Measurements from ENCODE around the gene YJEFN3. TPM values are rescaled to one million over a fixed set of nuclear protein-coding genes. Genes with fewer than 3 reads are reported as not detected.

YJEFN3 gene
- polyA plus RNA-seq, 3 donors, result 2.3 TPM; not detected in 2

DNA sequence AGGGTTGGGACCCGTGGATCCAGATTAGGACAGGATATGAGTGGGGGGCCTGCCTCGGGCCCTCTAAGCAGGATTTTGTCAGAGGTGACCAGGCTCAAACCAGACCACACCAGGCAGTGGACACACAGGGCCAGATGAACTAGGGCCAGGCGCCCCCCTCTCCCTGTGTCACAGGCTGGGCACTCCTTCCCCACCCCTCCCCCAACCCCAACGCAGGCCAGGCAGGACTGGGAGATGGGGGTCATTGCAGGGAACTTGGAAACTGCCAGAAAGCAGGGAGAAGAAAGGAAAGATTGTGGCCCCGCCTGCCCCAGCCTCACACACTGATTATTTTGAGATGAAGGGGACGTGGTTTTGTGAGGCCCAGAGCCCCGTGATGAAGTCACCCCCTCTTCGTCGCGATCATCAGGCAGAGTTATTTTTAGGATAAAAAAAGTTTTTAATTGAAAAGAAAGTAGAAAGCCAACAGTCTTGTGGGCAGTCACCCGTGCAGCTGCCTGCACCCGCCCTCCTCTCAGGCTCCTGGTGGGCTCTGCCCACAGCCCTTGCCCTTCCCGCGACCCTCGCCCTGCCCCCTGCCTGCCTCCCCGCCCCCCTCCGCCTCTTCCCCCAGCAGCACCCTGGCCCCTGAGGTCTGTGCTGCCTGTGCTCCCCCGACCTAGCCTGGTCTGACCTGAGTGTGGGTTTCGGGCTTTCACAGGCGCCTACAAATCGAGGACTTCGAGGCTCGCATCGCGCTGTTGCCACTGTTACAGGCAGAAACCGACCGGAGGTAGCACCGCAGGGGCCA is 1.9 kb upstream of the YJEFN3 start:
- Mint-ChIP-seq H3K4me3 (no peak overlapping the region), H3K27ac (no peak overlapping the region), H3K4me1 (no peaks in the 10 kb centered on the region), H3K27me3 (ENCODE audit: low read depth in 3 of 3) (peaks cover 0 to 2% (median 0%) of the 10 kb centered on the region in 3 donors), H3K9me3 (no peaks in the 10 kb centered on the region), H3K36me3 (peaks cover 44 to 74% of the 10 kb centered on the region in 2 donors)
- Histone ChIP-seq H4K20me1 (ENCODE audit: insufficient read depth, low read length) (peaks cover 50% of the 10 kb centered on the region), H3K4me3 (replicated peaks in 1 of 3; ENCODE audit: low read depth in 2 of 3, low read length in 3 of 3) (no peak overlapping the region), H3K4me1 (ENCODE audit: control insufficient read depth in 1 of 2, insufficient read depth in 2 of 2, low read length in 2 of 2) (no peaks in the 10 kb centered on the region), H2AFZ (ENCODE audit: insufficient read depth, low read depth, low read length, poor library complexity, severe bottlenecking) (no peak overlapping the region), H3K9ac (ENCODE audit: insufficient read depth, low read length, poor library complexity, severe bottlenecking) (no peak overlapping the region), H3K9me3 (replicated peaks in 1 of 2; ENCODE audit: control insufficient read depth in 1 of 2, insufficient read depth in 1 of 2, low read length in 2 of 2) (no peaks in the 10 kb centered on the region), H3K36me3 (replicated peaks in 1 of 2; ENCODE audit: control insufficient read depth in 1 of 2, insufficient read depth in 2 of 2, low read length in 2 of 2) (peaks cover 54 to 67% of the 10 kb centered on the region in 2 donors), H3K27ac (ENCODE audit: low read depth in 1 of 2, low read length in 2 of 2) (no peak overlapping the region), H3K27me3 (ENCODE audit: control insufficient read depth in 2 of 2, insufficient read depth in 2 of 2, low read length in 2 of 2) (no peaks in the 10 kb centered on the region), H3K79me2 (ENCODE audit: insufficient read depth, low read length) (peaks cover 29% of the 10 kb centered on the region), H3K4me2 (replicated peaks; ENCODE audit: extremely low read depth, low read length, poor library complexity, severe bottlenecking) (no peak overlapping the region)
- intact Hi-C loops (cut with micrococcal nuclease), result no loop called here
- TF ChIP-seq, protein P1, sequence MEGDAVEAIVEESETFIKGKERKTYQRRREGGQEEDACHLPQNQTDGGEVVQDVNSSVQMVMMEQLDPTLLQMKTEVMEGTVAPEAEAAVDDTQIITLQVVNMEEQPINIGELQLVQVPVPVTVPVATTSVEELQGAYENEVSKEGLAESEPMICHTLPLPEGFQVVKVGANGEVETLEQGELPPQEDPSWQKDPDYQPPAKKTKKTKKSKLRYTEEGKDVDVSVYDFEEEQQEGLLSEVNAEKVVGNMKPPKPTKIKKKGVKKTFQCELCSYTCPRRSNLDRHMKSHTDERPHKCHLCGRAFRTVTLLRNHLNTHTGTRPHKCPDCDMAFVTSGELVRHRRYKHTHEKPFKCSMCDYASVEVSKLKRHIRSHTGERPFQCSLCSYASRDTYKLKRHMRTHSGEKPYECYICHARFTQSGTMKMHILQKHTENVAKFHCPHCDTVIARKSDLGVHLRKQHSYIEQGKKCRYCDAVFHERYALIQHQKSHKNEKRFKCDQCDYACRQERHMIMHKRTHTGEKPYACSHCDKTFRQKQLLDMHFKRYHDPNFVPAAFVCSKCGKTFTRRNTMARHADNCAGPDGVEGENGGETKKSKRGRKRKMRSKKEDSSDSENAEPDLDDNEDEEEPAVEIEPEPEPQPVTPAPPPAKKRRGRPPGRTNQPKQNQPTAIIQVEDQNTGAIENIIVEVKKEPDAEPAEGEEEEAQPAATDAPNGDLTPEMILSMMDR (IDR thresholded peaks at IDR 0.05), result no peak
- no peak for DNase-seq
- WGBS (ENCODE audit: insufficient coverage), result 90% methylated on average over 12 of the region's 28 CpGs

DNA sequence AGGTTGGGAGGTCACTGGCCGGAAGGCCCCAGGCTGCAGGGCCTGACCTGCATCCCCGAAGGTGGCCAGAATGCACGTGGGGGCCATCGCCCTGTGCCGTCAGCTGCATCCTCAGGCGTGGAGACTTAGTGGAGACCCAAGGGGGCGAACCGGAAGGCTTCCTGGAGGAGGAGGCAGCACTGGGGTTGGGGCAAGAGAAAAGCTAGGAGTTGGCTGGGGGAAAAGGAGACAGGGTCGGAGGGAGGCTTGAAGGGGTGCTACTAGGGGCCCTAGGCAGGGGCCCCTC is 1.4 kb upstream of the YJEFN3 start:
- H2AFZ ChIP-seq (ENCODE audit: insufficient read depth, low read depth, low read length, poor library complexity, severe bottlenecking), result no peak overlapping the region
- TF ChIP-seq, protein P1 (IDR thresholded peaks at IDR 0.05), result no peak
- peaks cover 3% of the 10 kb centered on the region for H3K4me1 Mint-ChIP-seq
- no peaks in the 10 kb centered on the region for H3K9me3 Mint-ChIP-seq
- H3K36me3 Mint-ChIP-seq, result peaks cover 44 to 79% of the 10 kb centered on the region in 2 donors
- H3K27ac ChIP-seq (ENCODE audit: low read depth in 1 of 2, low read length in 2 of 2), result no peak overlapping the region
- no peak for DNase-seq
- intact Hi-C loops (cut with micrococcal nuclease), result no loop called here
- H3K4me1 ChIP-seq (ENCODE audit: control insufficient read depth in 1 of 2, insufficient read depth in 2 of 2, low read length in 2 of 2), result peaks cover 0 to under 1% of the 10 kb centered on the region in 2 donors
- 97% methylated on average over 7 of the region's 9 CpGs for WGBS (ENCODE audit: insufficient coverage)
- no peaks in the 10 kb centered on the region for H3K27me3 ChIP-seq (ENCODE audit: control insufficient read depth in 2 of 2, insufficient read depth in 2 of 2, low read length in 2 of 2)
- H3K27me3 Mint-ChIP-seq (ENCODE audit: low read depth in 3 of 3), result peaks cover 0 to 2% (median 0%) of the 10 kb centered on the region in 3 donors
- peaks cover 50% of the 10 kb centered on the region for H4K20me1 ChIP-seq (ENCODE audit: insufficient read depth, low read length)
- H3K4me3 ChIP-seq (replicated peaks in 1 of 3; ENCODE audit: low read depth in 2 of 3, low read length in 3 of 3), result no peak overlapping the region
- H3K4me3 Mint-ChIP-seq, result no peak overlapping the region
- no peaks in the 10 kb centered on the region for H3K9me3 ChIP-seq (replicated peaks in 1 of 2; ENCODE audit: control insufficient read depth in 1 of 2, insufficient read depth in 1 of 2, low read length in 2 of 2)
- no peak overlapping the region for H3K4me2 ChIP-seq (replicated peaks; ENCODE audit: extremely low read depth, low read length, poor library complexity, severe bottlenecking)
- H3K9ac ChIP-seq (ENCODE audit: insufficient read depth, low read length, poor library complexity, severe bottlenecking), result no peak overlapping the region
- peaks cover 25% of the 10 kb centered on the region for H3K79me2 ChIP-seq (ENCODE audit: insufficient read depth, low read length)
- H3K36me3 ChIP-seq (replicated peaks in 1 of 2; ENCODE audit: control insufficient read depth in 1 of 2, insufficient read depth in 2 of 2, low read length in 2 of 2), result peaks cover 54 to 67% of the 10 kb centered on the region in 2 donors
- no peak overlapping the region for H3K27ac Mint-ChIP-seq
